ENCODE measurements around the gene FUT3.
A peak's percentile ranks its signal among the peaks of the same experiment; 100 is the strongest.

Gene FUT3

GRCh38 chr19:5831159-5831558 is 20.1 kb downstream of the FUT3 start:
- Histone ChIP-seq H3K4me1 (peaks cover 0 to 24% (median 16%) of the 10 kb centered on the region in 4 donors), H3K4me3 (no peak overlapping the region), H3K27ac (no peak overlapping the region), H3K36me3 (no peaks in the 10 kb centered on the region), H3K27me3 (peaks cover 3 to 69% of the 10 kb centered on the region in 2 donors), H3K9me3 (no peaks in the 10 kb centered on the region)
- intact Hi-C loops (cut with DNase I; ENCODE audit: low total_unique reads), result no loop called here
- no peak for TF ChIP-seq CTCF (IDR thresholded peaks at IDR 0.05)
- no peak for DNase-seq

- no peak for TF ChIP-seq CTCF (IDR thresholded peaks at IDR 0.05)
- Histone ChIP-seq H3K4me1 (peaks cover 0 to 24% (median 16%) of the 10 kb centered on the region in 4 donors), H3K27ac (no peak overlapping the region), H3K9me3 (no peaks in the 10 kb centered on the region), H3K27me3 (peaks cover 3 to 79% of the 10 kb centered on the region in 2 donors), H3K4me3 (no peak overlapping the region), H3K36me3 (no peaks in the 10 kb centered on the region)
- intact Hi-C loops (cut with DNase I; ENCODE audit: low total_unique reads), result loop anchor here (5.0 kb wide), 1 partner anchor 1933 kb away; the partner anchor contains the start of gene CLEC4M
- no peak for DNase-seq
Measured at GRCh38 chr19:5829567-5830310, 21.5 kb downstream of the FUT3 start.

GRCh38 chr19:5828661-5829566 is 22.3 kb downstream of the FUT3 start:
- intact Hi-C loops (cut with DNase I; ENCODE audit: low total_unique reads), result loop anchor here (5.0 kb wide), 1 partner anchor 1933 kb away; the partner anchor contains the start of gene CLEC4M
- Histone ChIP-seq H3K27me3 (peaks cover 3 to 82% of the 10 kb centered on the region in 2 donors), H3K9me3 (no peaks in the 10 kb centered on the region), H3K4me1 (peaks cover 0 to 24% (median 16%) of the 10 kb centered on the region in 4 donors), H3K4me3 (peak overlapping the region; percentile 36 to 46), H3K36me3 (no peaks in the 10 kb centered on the region), H3K27ac (no peak overlapping the region)
- TF ChIP-seq CTCF (IDR thresholded peaks at IDR 0.05), result no peak
- DNase-seq, result no peak

- DNase-seq, result peak; percentile 70 to 84
- Histone ChIP-seq H3K36me3 (no peaks in the 10 kb centered on the region), H3K9me3 (no peaks in the 10 kb centered on the region), H3K4me3 (peak overlapping the region; percentile 36 to 46), H3K27ac (no peak overlapping the region), H3K4me1 (peaks cover 0 to 24% (median 16%) of the 10 kb centered on the region in 4 donors), H3K27me3 (peaks cover 3 to 81% of the 10 kb centered on the region in 2 donors)
- no peak for TF ChIP-seq CTCF (IDR thresholded peaks at IDR 0.05)
- intact Hi-C loops (cut with DNase I; ENCODE audit: low total_unique reads), result loop anchor here (5.0 kb wide), 1 partner anchor 1934 kb away; the partner anchor contains the start of gene CLEC4M
Measured at GRCh38 chr19:5827891-5828660, 23.2 kb downstream of the FUT3 start.

GRCh38 chr19:5827342-5827890 is 23.8 kb downstream of the FUT3 start:
- H3K4me3 ChIP-seq, result peak overlapping the region; percentile 36 to 46
- TF ChIP-seq CTCF (IDR thresholded peaks at IDR 0.05), result no peak
- intact Hi-C loops (cut with DNase I; ENCODE audit: low total_unique reads), result loop anchor here (5.0 kb wide), 1 partner anchor 1935 kb away; the partner anchor contains the start of gene CLEC4M
- peaks cover 3 to 77% of the 10 kb centered on the region in 2 donors for H3K27me3 ChIP-seq
- H3K27ac ChIP-seq, result no peak overlapping the region
- H3K36me3 ChIP-seq, result no peaks in the 10 kb centered on the region
- DNase-seq, result no peak
- H3K9me3 ChIP-seq, result no peaks in the 10 kb centered on the region
- peaks cover 0 to 24% (median 16%) of the 10 kb centered on the region in 4 donors for H3K4me1 ChIP-seq
